HG03457 (cell line): ENCODE results near the gene RPL35.
"Not testable (repeated sequence)": the region's sequence is repeated elsewhere in the genome, so short reads cannot be mapped to it uniquely, and the experiment has no call there.

Experiments
- ATAC-seq: cut with Tn5 transposase; IDR thresholded peaks from one replicate; pipeline ENCODE4 v1.9.1; 2021; ENCODE audit warnings: moderate number of reproducible peaks; ENCODE audit not compliant: unreplicated experiment

Gene RPL35

DNA sequence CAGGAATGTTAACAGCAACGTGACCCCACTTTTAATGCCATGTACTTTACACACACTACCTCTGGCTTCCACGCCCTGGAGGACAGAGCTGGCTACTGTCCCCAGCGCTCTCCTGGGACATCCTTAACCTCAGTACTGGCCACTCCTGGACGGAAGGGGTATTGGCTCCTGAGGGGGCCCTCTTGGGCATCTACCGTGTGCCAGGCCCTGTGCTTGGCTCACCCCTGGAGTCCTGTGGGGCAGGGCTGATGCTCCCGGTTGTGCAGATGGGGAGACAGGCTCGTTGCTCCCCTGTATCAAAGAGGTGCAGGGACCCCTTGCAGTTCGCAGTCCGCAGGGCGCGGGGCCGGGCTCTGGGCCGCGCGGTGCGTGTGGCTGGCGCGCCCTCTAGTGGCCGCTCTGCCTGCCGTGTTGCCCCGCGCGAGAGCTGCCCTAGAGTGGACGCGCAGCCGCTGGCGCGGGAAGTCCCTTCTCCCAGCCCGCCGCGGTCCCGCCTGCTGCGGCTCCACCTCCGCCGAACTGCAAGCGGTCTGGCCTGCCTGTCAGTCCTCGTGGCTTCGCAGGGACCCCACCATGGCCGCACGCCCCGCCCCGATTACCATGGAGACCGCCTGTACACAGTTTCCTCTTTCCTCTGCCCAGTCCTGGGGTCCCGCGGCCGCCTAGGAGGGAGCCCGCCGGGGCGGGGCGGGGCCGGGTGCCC lies 8.8 kb downstream of the RPL35 start, which contains the start of gene WDR38:
TSS of gene WDR38 (plus strand) at position 632 of the 703 bp plus-strand sequence. CDS start 72 bp downstream, outside the sequence.
- no peak for ATAC-seq

DNA sequence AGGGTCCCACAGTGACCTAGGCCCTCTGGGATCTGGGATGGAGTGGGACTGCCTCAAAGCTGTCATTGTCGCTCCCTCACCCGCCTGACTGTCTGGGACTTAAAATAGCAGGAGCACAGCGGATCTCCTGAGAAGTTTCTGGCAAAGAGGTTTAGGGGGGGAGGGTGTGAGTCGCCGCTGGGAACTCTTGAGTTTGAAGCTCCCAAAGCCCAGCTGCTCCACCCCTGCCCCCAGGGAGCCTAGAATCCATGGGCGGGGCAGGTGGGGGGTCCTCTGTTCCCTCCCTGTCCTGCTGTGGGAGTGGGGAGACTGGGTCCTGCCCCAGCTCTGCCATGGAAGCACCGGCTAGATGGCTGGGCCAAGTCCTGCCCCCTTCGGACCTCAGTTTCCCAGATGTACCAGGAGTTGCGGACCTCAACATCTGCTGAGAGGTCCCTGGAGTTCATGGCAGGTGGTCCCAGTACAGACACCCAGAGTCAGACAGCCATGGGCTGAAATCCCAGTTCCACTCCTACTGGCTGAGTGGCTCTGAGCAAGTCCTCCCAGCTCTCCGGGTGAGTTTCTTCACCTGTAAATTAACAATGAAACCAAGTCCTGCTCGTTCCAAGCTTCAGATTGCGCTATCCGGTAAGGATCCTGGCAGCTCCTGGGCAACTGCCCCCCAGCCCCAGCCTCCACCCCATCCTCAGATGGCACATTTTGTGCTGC lies 9.5 kb downstream of the RPL35 start:
- ATAC-seq = no peak

GRCh38 chr9:124849801-124850200 lies 12.0 kb downstream of the RPL35 start:
- no peak for ATAC-seq

DNA sequence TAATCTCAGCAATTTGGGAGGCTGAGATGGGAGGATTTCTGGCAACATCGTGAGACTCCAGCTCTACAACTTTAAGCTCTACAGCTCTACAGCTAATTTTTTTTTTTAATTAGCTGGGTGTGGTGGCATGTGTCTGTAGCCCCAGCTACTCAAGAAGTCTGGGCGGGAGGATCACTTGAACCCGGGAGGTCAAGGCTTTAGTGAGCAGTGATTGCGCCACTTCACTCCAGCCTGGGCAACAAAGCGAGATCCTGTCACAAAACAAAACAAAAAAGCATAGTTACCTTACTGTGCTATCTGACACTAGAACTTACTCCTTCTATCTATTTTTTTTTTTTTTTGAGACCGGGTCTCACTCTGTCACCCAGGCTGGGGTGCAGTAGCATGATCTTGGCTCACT lies 14.8 kb downstream of the RPL35 start:
- ATAC-seq = no peak

DNA sequence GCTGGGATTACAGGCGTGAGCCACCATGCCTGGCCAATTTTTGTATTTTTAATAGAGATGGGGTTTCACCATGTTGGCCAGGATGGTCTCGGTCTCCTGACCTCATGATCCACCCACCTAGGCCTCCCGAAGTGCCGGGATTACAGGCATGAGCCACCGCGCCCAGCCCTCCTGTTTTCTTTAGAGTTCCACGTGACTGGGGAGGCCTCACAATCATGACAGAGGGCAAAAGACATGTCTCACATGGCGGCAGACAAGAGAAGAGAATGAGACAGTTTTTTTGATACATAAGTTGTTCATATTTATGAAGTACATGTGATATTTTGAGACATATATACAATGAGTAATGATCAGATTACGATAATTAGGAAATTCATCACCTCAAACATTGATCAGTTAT lies 15.3 kb downstream of the RPL35 start:
- ATAC-seq = not testable (repeated sequence)

DNA sequence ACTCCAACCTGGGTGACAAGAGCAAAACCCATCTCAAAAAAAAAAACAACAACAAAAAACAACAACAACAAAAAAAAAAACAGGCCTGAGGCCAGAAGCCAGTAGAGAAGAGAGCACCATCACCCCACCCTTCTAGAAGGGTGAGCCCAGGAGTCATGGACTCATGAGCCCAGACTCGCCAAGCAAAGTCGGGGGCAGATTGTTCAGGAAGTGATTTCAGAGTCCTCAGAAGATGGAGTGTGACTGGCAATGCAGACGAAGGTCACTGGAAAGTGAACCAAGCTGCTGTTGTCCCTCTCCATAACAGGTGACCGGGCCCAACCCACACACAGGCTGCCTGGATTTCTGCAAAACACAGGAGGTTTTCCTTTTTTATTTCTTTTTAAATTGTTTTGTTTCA lies 17.5 kb downstream of the RPL35 start:
- no peak for ATAC-seq

DNA sequence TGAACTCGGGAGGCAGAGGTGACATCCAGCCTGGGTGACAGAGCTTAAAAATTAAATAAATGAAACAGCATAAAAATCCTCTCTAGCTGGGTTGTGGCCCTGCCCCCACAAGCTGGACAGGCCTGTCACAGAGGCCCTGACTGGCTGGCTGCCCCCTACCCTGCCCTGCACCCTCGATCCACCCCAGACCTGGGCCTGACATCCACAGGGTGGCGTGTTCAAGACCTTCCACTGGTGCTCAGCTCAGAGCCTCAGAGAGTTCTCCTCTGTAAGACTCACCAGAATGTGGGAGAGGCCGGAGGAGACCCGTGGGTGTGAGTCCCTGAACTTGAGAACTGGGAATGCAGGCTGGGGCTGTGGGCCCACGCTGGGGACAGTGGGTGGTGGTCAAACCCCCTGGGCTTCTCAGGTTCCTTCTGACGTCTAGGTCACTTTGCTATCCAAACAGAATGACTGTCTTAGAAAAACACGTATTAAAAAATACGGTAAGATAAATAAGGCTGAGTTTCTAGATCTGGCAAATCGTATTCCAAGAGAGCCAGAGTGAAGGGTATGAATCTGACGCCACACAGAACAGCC lies 18.2 kb downstream of the RPL35 start:
- no peak for ATAC-seq

- no peak for ATAC-seq
These were observed 20.5 kb downstream of the RPL35 start for GRCh38 chr9:124841075-124841821.

DNA sequence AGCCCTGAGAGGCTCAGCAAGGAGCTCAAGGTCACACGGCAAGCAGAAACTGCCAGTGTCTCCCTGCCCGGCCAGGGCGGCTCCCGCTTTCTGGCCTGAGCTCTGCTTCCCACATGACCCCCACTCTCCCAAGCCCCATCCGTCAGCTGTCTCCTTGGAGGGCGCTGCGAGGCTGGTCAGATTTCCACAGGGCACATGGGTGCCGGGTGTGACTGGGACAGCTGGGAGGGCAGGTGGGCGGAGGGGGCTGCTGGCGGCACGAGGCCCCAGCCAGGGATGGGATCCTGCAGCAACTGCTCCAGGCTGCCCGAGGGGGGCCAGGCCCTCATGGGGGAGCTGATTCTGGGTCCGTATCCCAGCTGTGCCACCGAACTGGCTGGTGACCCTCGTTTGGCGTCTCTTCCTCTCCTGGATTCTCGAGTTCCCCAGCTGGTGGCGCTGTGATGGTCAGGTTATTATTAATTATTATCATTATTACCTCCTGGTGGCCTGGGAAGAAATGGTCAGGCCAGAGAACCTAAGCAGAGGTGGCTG lies 21.4 kb downstream of the RPL35 start:
- ATAC-seq = no peak

DNA sequence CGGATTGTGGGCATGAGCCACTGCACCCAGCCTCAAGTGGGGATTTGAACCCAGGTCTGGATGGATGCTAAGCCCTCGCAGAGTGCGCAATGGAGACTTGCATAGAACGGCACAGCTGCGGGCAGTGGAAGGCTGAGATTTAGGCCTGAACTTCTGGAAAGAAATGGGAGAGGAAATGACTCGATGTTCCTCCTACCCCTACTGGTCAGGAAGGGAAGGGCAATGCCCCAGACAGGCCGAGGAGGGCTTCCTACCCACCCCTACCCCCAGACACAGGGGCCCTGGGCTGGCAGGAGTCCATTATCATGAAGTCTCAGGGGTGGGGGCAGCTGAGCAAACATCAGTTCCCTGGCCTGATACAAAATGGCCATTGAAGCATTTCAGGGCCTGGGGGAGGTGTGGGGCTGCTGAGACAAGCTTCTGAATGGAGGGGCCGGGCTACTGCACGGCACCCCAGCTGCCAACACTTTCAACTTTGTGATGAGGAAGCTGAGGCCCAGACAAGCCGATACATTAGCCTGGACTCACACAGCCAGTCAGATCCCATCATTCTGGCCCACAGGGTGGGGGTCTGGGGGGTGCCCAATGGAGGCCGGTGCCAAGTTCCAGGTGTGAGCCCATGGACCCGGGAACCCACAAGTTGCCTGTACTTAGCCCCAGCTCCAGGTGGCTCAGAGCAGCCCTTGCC lies 22.0 kb downstream of the RPL35 start:
- ATAC-seq = no peak

DNA sequence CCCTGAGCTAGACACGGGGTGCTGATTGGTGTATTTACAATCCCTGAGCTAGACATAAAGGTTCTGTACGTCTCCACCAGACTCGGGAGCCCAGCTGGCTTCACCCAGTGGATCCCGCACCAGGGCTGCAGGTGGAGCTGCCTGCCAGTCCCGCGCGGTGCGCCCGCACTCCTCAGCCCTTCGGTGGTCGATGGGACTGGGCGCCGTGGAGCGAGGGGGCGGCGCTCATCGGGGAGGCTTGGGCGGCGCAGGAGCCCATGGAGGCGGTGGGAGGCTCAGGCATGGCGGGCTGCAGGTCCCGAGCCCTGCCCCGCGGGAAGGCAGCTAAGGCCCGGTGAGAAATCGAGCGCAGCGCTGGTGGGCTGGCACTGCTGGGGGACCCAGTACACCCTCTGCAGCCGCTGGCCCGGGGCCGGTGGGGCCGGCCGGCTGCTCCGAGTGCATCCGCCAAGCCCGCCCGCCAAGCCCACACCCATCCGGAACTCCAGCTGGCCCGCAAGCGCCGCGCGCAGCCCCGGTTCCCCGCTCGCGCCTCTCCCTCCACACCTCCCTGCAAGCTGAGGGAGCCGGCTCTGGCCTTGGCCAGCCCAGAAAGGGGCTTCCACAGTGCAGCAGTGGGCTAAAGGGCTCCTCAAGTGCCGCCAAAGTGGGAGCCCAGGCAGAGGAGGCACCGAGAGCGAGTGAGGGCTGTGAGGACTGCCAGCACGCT lies 23.0 kb downstream of the RPL35 start:
- not testable (repeated sequence) for ATAC-seq

DNA sequence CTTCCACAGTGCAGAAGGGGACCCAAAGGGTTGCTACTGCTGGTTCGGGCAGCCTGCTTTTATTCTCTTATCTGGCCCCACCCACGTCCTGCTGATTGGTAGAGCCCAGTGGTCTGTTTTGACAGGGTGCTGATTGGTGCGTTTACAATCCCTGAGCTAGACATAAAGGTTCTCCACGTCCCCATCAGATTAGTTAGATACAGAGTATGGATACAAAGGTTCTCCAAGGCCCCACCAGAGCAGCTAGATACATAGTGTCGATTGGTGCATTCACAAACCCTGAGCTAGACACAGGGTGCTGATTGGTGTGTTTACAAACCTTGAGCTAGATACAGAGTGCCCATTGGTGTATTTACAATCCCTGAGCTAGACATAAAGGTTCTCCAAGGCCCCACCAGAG lies 23.6 kb downstream of the RPL35 start:
- ATAC-seq = not testable (repeated sequence)

- no peak for ATAC-seq
These were observed 26.7 kb downstream of the RPL35 start for GRCh38 chr9:124835026-124835557.

GRCh38 chr9:124834591-124834990 lies 27.2 kb downstream of the RPL35 start:
- no peak for ATAC-seq

GRCh38 chr9:124831642-124832364 lies 30.0 kb downstream of the RPL35 start:
- no peak for ATAC-seq

GRCh38 chr9:124830593-124830992 lies 31.2 kb downstream of the RPL35 start:
- no peak for ATAC-seq

DNA sequence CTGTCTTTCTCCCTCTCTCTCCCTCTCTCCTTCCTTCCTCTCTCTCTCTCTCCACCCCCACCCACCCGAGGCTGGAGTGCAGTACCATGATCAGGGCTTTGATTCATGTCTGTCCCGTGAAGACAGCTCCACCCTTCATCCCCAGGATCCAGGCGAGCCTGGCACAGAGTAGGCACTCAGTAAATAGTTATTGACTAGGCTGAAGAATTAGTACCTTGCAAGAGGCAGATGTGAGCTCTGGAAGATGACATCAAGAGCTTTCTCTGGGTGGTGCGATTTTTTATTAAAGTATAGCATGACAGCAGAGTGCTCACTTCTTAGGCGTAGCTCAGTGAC lies 32.5 kb downstream of the RPL35 start:
- no peak for ATAC-seq

- ATAC-seq = no peak
These were observed 33.0 kb downstream of the RPL35 start for GRCh38 chr9:124828489-124829333.
